IMR-90 (cell line): ENCODE data around the gene ENDOG. TPM values are rescaled to one million over a fixed set of nuclear protein-coding genes. Genes with fewer than 3 reads are reported as not detected.

Experiments
- ATAC-seq: fragments of 200-7000 bp; cut with Tn5 transposase; 2 replicates; pipeline ENCODE4 v1.9.1; 2020; ENCODE audit warnings: low read depth, mild to moderate bottlenecking, moderate library complexity
- BruUV-seq: library from RNA; stranded (reverse); fragments of 400-500 nt; replicated peaks from 2 replicates; lab custom pipeline; 2021; lab: Mats Ljungman, UMichigan
- CTCF ChIA-PET: fragments of 300-600 bp; formaldehyde crosslinking; extraction: SDS; loops from one replicate; lab custom pipeline; 2021; ENCODE audit warnings: antibody characterized with exemption; lab: Yijun Ruan, JAX
- POLR2A ChIA-PET: fragments of 300-600 bp; sonication (Branson Sonifier 250); formaldehyde crosslinking; loops from one replicate; lab custom pipeline; 2022; ENCODE audit warnings: antibody characterized with exemption; ENCODE audit not compliant: unreplicated experiment; lab: Charles Lee
- DNase-seq: peaks from one replicate; pipeline ENCODE4 v3.0.0; 2013
- H2AFZ ChIP-seq: replicated peaks from 2 replicates; pipeline ENCODE3; 2013; ENCODE audit warnings: low read length, mild to moderate bottlenecking; ENCODE audit not compliant: poor library complexity
- H2AK5ac ChIP-seq: 2 replicates; pipeline ENCODE4 v1.6.1; 2013; ENCODE audit warnings: low read depth, low read length, inconsistent platforms
- H2AK9ac ChIP-seq: replicated peaks from 2 replicates; pipeline ENCODE3; 2013; ENCODE audit warnings: mild to moderate bottlenecking, low read depth, low read length, moderate library complexity; ENCODE audit not compliant: poor library complexity
- H2BK120ac ChIP-seq: 2 replicates; pipeline ENCODE4 v1.6.1; 2013; ENCODE audit warnings: low read depth, low read length, inconsistent platforms
- H2BK15ac ChIP-seq: 3 replicates; pipeline ENCODE4 v1.6.1; 2013; ENCODE audit warnings: low read depth, low read length, inconsistent platforms
- H2BK20ac ChIP-seq: 2 replicates; pipeline ENCODE4 v1.6.1; 2013; ENCODE audit warnings: low read depth, mild to moderate bottlenecking, inconsistent platforms, low read length, moderate library complexity
- H2BK5ac ChIP-seq: 2 replicates; pipeline ENCODE4 v1.6.1; 2013; ENCODE audit warnings: mild to moderate bottlenecking, low read depth, low read length, inconsistent platforms; ENCODE audit not compliant: poor library complexity, severe bottlenecking
- H3K14ac ChIP-seq: replicated peaks from 2 replicates; pipeline ENCODE4 v1.6.1; 2013; ENCODE audit warnings: low read depth, low read length, inconsistent platforms
- H3K18ac ChIP-seq: 2 replicates; pipeline ENCODE4 v1.6.1; 2013; ENCODE audit warnings: low read depth, low read length, control low read depth
- H3K23ac ChIP-seq: 2 replicates; pipeline ENCODE4 v1.6.1; 2013; ENCODE audit warnings: low read depth, low read length, inconsistent platforms
- H3K27ac ChIP-seq: 2 replicates; pipeline ENCODE4 v1.5.1; 2013; ENCODE audit warnings: mild to moderate bottlenecking, control low read depth, low read length; ENCODE audit not compliant: insufficient read depth
- H3K27me3 ChIP-seq: 2 replicates; pipeline ENCODE4 v1.6.1; 2013; ENCODE audit warnings: low read length; ENCODE audit not compliant: control insufficient read depth, insufficient read depth
- H3K36me3 ChIP-seq: 2 replicates; pipeline ENCODE4 v1.6.1; 2013; ENCODE audit warnings: low read length, mixed read lengths; ENCODE audit not compliant: control insufficient read depth, insufficient read depth
- H3K4ac ChIP-seq: 2 replicates; pipeline ENCODE4 v1.6.1; 2013; ENCODE audit warnings: low read depth, low read length, inconsistent platforms
- H3K4me1 ChIP-seq: 2 replicates; pipeline ENCODE4 v1.6.1; 2013; ENCODE audit warnings: low read length, mixed read lengths; ENCODE audit not compliant: control insufficient read depth, insufficient read depth
- H3K4me2 ChIP-seq: 2 replicates; pipeline ENCODE4 v1.6.1; 2013; ENCODE audit warnings: low read depth, mild to moderate bottlenecking, control low read depth, low read length, moderate library complexity
- H3K4me3 ChIP-seq: 2 replicates; pipeline ENCODE4 v1.5.1; 2013; ENCODE audit warnings: low read depth, mild to moderate bottlenecking, control low read depth, low read length, moderate library complexity; ENCODE audit not compliant: insufficient read depth
- H3K56ac ChIP-seq: 2 replicates; pipeline ENCODE4 v1.6.1; 2013; ENCODE audit warnings: low read length, inconsistent platforms; ENCODE audit not compliant: insufficient read depth; ENCODE audit errors: extremely low read depth
- H3K79me1 ChIP-seq, 2 experiments: 2 replicates each; pipeline ENCODE4 v1.6.1; 2013; ENCODE audit warnings: low read length in 2 of 2, inconsistent platforms in 1 of 2, low read depth in 1 of 2
- H3K9ac ChIP-seq: 2 replicates; pipeline ENCODE4 v1.6.1; 2013; ENCODE audit warnings: low read depth, low read length, control low read depth
- H3K9me1 ChIP-seq: 2 replicates; pipeline ENCODE4 v1.6.1; 2013; ENCODE audit warnings: low read length, inconsistent platforms; ENCODE audit not compliant: insufficient read depth
- H3K9me3 ChIP-seq: 2 replicates; pipeline ENCODE4 v1.6.1; 2013; ENCODE audit warnings: low read length; ENCODE audit not compliant: control insufficient read depth, insufficient read depth
- H4K20me1 ChIP-seq: 2 replicates; pipeline ENCODE4 v1.6.1; 2013; ENCODE audit warnings: low read length, inconsistent platforms; ENCODE audit not compliant: insufficient read depth
- H4K5ac ChIP-seq: 2 replicates; pipeline ENCODE4 v1.6.1; 2013; ENCODE audit warnings: mild to moderate bottlenecking, low read depth, low read length, control low read depth
- H4K8ac ChIP-seq, 2 experiments: 2 replicates each; pipeline ENCODE4 v1.6.1; 2013; ENCODE audit warnings: low read depth in 2 of 2, low read length in 2 of 2, control low read depth in 1 of 2, inconsistent platforms in 1 of 2
- H4K91ac ChIP-seq: 2 replicates; pipeline ENCODE4 v1.6.1; 2013; ENCODE audit warnings: low read depth, low read length, inconsistent platforms; ENCODE audit not compliant: insufficient read depth
- POLR2A ChIP-seq: IDR thresholded peaks from 2 replicates; pipeline ENCODE4 v1.6.1; 2012; ENCODE audit warnings: mild to moderate bottlenecking, low read depth, low read length
- WGBS, 2 experiments: methylation state at CpG; one replicate each; pipeline versions ENCODE4 v1.1.5 to v1.1.7; 2013; ENCODE audit warnings: missing lambda C conversion rate in 2 of 2; ENCODE audit not compliant: insufficient read length in 1 of 2; ENCODE audit errors: extremely low coverage in 2 of 2; 5-methylcytosine and 5-hydroxymethylcytosine counted together
- dilution Hi-C: fragments of 300-500 bp; cut with HindIII; formaldehyde crosslinking; loops from one replicate; pipeline ENCODE4 v1.14.3; 2018; ENCODE audit warnings: low sequenced_read_pairs; ENCODE audit not compliant: unreplicated experiment
- in situ Hi-C: fragments of 300-500 bp; cut with MboI; formaldehyde crosslinking; loops from 3 replicates; pipeline ENCODE4 v1.14.3; 2019; ENCODE audit warnings: low sequenced_read_pairs, inconsistent platforms, mixed read lengths
- intact Hi-C: fragments of 100-400 bp; cut with micrococcal nuclease; formaldehyde crosslinking; loops from 2 replicates; pipeline ENCODE4 v1.10.0; 2022
- polyA plus RNA-seq, 3 experiments: library from polyadenylated mRNA; depleted of rRNA; stranded (reverse); fragments of >200 nt; gene quantifications; 2 replicates each; pipeline ENCODE4 v1.2.3, GENCODE V29; 2012; ENCODE audit warnings: low replicate concordance in 1 of 3
- total RNA-seq: library from RNA; depleted of rRNA; stranded (reverse); fragments of >200 nt; gene quantifications from 2 replicates; pipeline ENCODE4 v1.2.3, GENCODE V29; 2012
- TF ChIP-seq, protein P1 (sequence below): fragments of 150-350 bp; IDR thresholded peaks from 2 replicates; pipeline ENCODE4 v1.6.1; 2017; ENCODE audit warnings: mild to moderate bottlenecking, antibody characterized with exemption, low read length, low read depth

The ENDOG gene
- total and polyA plus RNA-seq, 2 of the 4 experiments (the other 2 are of a cell fraction), result 9.9 to 16.2 TPM

DNA sequence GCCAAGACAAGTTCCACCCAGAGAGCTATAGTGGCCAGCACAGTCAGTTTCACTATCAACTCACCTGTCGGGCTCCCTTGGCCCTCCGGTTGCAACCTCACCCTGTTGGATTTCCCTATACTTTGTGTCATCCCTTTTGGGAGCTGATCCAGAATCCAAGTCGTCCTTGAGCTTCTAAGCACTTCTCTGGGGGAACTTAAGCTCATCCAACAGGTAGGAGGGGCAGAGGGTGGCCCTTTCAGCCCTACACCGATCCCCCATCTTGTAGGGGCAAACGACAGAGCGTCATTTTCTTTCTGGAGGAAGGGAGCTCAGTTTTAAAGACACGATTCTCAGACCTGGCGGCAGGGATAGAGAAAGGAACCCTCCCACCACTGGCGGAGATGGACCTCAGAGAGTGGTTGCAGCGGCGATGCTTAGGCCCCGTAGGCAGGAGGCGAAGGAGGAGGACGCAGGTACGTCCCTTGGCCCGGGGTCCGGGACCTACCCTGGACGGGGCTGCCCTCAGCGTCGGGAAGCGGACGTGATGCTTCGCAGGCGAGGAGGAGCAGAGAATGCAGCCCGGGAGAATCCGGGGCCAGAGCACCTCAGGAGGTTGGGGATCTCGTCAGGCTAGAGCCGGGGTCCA, 47.1 kb upstream of the ENDOG start:
- H4K91ac ChIP-seq, result no peak overlapping the region; the same call in 1 of the 2 replicates
- H3K4me2 ChIP-seq, result peak overlapping the region; percentile 100
- peak overlapping the region; percentile 1 for H3K14ac ChIP-seq
- peaks cover 7% of the 10 kb centered on the region; the same call in 1 of the 2 replicates for H3K9me1 ChIP-seq
- dilution Hi-C loops (no loop called here), in situ Hi-C loops (no loop called here), intact Hi-C loops (loop anchor here (1.0 to 2.0 kb wide), 2 partner anchors 16 to 177 kb away; partner anchors contain the start of gene TBC1D13)
- H3K56ac ChIP-seq, result 0 out of 2 replicates have a peak overlapping the region, but pooled peaks have one; percentile 7
- H2BK5ac ChIP-seq, result peak overlapping the region; percentile 53
- no peak overlapping the region for H2BK20ac ChIP-seq
- H3K79me1 ChIP-seq, result peaks cover 20 to 49% of the 10 kb centered on the region in 2 experiments
- H3K4me1 ChIP-seq, result peaks cover 5% of the 10 kb centered on the region
- peaks cover 2% of the 10 kb centered on the region; the same call in 1 of the 2 replicates for H3K9me3 ChIP-seq
- no peak overlapping the region for H2BK15ac ChIP-seq
- DNase-seq (peak; percentile 12), ATAC-seq (peak; percentile 67)
- H3K9ac ChIP-seq, result peak overlapping the region; percentile 93
- TF ChIP-seq, protein P1, sequence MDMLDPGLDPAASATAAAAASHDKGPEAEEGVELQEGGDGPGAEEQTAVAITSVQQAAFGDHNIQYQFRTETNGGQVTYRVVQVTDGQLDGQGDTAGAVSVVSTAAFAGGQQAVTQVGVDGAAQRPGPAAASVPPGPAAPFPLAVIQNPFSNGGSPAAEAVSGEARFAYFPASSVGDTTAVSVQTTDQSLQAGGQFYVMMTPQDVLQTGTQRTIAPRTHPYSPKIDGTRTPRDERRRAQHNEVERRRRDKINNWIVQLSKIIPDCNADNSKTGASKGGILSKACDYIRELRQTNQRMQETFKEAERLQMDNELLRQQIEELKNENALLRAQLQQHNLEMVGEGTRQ, result no peak
- TF ChIP-seq POLR2A, result peak; percentile 1; the same call in 1 of the 2 replicates
- 0% methylated on average over 9 of the region's 28 CpGs; no CpG with 5 or more reads in 1 of the 2 experiments for WGBS, 2 experiments
- peak overlapping the region; percentile 76 for H3K27ac ChIP-seq
- CTCF ChIA-PET, result interaction anchor here (0.6 to 1.0 kb wide), 2 partner anchors 11 to 853 kb away, joined by 3 to 4 read pairs; no protein-coding TSS in a partner anchor
- peak overlapping the region; percentile 99 for H2AFZ ChIP-seq
- peak overlapping the region; percentile 3; the same call in 1 of the 2 replicates for H2AK5ac ChIP-seq
- peak overlapping the region; percentile 73; the same call in 1 of the 2 replicates for H3K23ac ChIP-seq
- no peaks in the 10 kb centered on the region for H3K27me3 ChIP-seq
- peak overlapping the region; percentile 88 for H2AK9ac ChIP-seq
- peak overlapping the region; percentile 99 for H3K4me3 ChIP-seq
- H4K5ac ChIP-seq, result peak overlapping the region; percentile 17
- H3K18ac ChIP-seq, result 0 out of 2 replicates have a peak overlapping the region, but pooled peaks have one; percentile 3
- H3K36me3 ChIP-seq, result peaks cover 4% of the 10 kb centered on the region
- peak overlapping the region; percentile 81 for H3K4ac ChIP-seq
- POLR2A ChIA-PET, result no interaction called here
- peak overlapping the region; percentile 29 for H2BK120ac ChIP-seq
- peak overlapping the region; percentile 36 to 41; a peak in 2 of 4 replicates for H4K8ac ChIP-seq
- peaks cover 3% of the 10 kb centered on the region; the same call in 1 of the 2 replicates for H4K20me1 ChIP-seq
- BruUV-seq, result no TSS peak
